ENCODE data around the gene TMEM63C. TPM values are rescaled to one million over a fixed set of nuclear protein-coding genes. Genes with fewer than 3 reads are reported as not detected.

The TMEM63C gene
- 0.63 TPM for total RNA-seq
- long read RNA-seq, partial matches to known transcripts: 1 of 2 reads
- long read RNA-seq, other reads (novel, unspliced or antisense): 1 of 2 reads

- intact Hi-C loops (cut with micrococcal nuclease): no loop called here
- Histone ChIP-seq H3K4me3 (peak within 1 kb of the TSS; percentile 55), H3K4me1 (peaks cover 13% of the 10 kb centered on the region), H3K9me3 (replicated peaks) (no peaks in the 10 kb centered on the region), H3K36me3 (no peaks in the 10 kb centered on the region), H3K27me3 (ENCODE audit: low read depth) (peaks cover 74% of the 10 kb centered on the region), H3K27ac (replicated peaks) (no peak within 1 kb of the TSS)
- no peak for DNase-seq
- TF ChIP-seq, protein P1, sequence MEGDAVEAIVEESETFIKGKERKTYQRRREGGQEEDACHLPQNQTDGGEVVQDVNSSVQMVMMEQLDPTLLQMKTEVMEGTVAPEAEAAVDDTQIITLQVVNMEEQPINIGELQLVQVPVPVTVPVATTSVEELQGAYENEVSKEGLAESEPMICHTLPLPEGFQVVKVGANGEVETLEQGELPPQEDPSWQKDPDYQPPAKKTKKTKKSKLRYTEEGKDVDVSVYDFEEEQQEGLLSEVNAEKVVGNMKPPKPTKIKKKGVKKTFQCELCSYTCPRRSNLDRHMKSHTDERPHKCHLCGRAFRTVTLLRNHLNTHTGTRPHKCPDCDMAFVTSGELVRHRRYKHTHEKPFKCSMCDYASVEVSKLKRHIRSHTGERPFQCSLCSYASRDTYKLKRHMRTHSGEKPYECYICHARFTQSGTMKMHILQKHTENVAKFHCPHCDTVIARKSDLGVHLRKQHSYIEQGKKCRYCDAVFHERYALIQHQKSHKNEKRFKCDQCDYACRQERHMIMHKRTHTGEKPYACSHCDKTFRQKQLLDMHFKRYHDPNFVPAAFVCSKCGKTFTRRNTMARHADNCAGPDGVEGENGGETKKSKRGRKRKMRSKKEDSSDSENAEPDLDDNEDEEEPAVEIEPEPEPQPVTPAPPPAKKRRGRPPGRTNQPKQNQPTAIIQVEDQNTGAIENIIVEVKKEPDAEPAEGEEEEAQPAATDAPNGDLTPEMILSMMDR (IDR thresholded peaks at IDR 0.05; ENCODE audit: borderline replicate concordance): no peak
Observed at GRCh38 chr14:77181603-77182437, at the start of gene TMEM63C. Gene TMEM63C (plus strand): TSS chr14:77181798. CDS start chr14:77218814, 37,016 bp downstream.

GRCh38 chr14:77131871-77132486 lies 49.6 kb upstream of the TMEM63C start:
- Histone ChIP-seq H3K9me3 (replicated peaks) (no peaks in the 10 kb centered on the region), H3K27ac (replicated peaks) (no peak overlapping the region), H3K36me3 (no peaks in the 10 kb centered on the region), H3K4me3 (no peak overlapping the region), H3K4me1 (peaks cover 4% of the 10 kb centered on the region), H3K27me3 (ENCODE audit: low read depth) (peaks cover 57% of the 10 kb centered on the region)
- intact Hi-C loops (cut with micrococcal nuclease): no loop called here
- TF ChIP-seq, protein P1 (IDR thresholded peaks at IDR 0.05; ENCODE audit: borderline replicate concordance): no peak
- DNase-seq: no peak

- peaks cover 75% of the 10 kb centered on the region for H3K27me3 ChIP-seq (ENCODE audit: low read depth)
- peaks cover 4% of the 10 kb centered on the region for H3K4me1 ChIP-seq
- no peaks in the 10 kb centered on the region for H3K36me3 ChIP-seq
- peak; percentile 40 for DNase-seq
- TF ChIP-seq, protein P1 (IDR thresholded peaks at IDR 0.05; ENCODE audit: borderline replicate concordance): no peak
- no peaks in the 10 kb centered on the region for H3K9me3 ChIP-seq (replicated peaks)
- intact Hi-C loops (cut with micrococcal nuclease): no loop called here
- H3K4me3 ChIP-seq: no peak overlapping the region
- H3K27ac ChIP-seq (replicated peaks): no peak overlapping the region
Observed at GRCh38 chr14:77133720-77134338, 47.8 kb upstream of the TMEM63C start.

DNA sequence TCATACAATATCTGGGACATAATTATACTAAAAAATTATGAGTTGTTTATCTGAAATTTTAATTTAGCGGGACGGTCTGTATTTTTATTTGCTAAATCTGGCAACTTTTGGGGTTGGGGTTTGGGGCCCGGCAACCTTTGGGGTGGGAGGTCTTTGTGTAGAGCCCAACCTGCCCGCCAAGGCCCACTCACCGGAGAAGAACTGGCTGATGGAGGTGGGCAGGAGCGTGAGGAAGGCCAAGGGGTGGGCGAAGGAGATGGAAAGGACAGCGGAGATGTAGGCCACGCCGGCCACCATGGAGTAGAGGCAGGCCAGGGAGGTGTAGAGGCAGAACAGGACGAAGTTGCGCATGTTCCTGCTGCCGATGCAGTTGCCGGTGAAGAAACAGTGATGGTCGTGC lies 42.6 kb upstream of the TMEM63C start:
- DNase-seq: no peak
- TF ChIP-seq, protein P1 (IDR thresholded peaks at IDR 0.05; ENCODE audit: borderline replicate concordance): no peak
- Histone ChIP-seq H3K4me1 (peaks cover 29% of the 10 kb centered on the region), H3K27ac (replicated peaks) (no peak overlapping the region), H3K36me3 (no peaks in the 10 kb centered on the region), H3K4me3 (no peak overlapping the region), H3K9me3 (replicated peaks) (no peaks in the 10 kb centered on the region), H3K27me3 (ENCODE audit: low read depth) (peaks cover 100% of the 10 kb centered on the region)
- intact Hi-C loops (cut with micrococcal nuclease): no loop called here

DNA sequence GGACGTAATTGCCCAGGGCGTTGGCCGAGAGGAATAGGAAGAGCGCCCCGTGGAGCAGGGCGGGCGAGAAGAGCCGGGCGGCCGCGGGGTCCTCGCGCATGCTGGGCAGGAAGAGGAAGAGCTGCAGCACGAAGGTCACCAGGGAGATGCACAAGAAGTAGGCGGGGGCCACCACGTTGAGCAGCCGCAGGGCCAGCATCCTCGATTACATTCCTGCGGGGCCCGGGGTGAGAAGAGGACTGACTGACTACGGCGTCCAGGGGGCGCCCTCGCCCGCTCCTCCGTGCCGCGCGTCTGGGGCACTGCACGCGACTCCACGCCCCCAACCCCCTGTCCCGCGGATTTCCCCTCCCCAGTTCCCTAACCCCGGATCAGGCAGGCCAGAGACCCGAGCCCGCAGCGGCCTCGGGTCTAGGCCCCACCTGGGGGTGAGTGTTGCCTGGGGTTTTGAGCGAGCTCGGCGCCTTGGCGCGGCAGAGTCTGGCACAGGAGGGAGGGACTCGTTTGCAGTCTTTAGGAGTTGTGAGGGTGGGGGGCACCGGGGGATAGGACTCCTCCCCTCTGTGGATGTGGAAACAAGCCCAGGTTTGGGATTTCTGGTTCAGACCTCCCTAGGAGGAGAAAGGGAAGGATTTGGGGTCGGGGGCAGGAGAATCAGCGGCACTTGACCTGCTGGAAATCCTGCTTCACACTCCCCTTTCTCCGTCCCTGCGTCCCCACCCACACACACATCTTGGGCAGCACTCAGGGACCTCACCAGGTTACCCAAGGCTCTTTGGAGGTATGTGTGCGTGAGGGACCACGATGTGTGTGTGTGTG lies 41.8 kb upstream of the TMEM63C start:
- H3K27ac ChIP-seq (replicated peaks): no peak overlapping the region
- no peak for DNase-seq
- peaks cover 100% of the 10 kb centered on the region for H3K27me3 ChIP-seq (ENCODE audit: low read depth)
- no peaks in the 10 kb centered on the region for H3K36me3 ChIP-seq
- TF ChIP-seq, protein P1 (IDR thresholded peaks at IDR 0.05; ENCODE audit: borderline replicate concordance): peak; percentile 48
- intact Hi-C loops (cut with micrococcal nuclease): no loop called here
- H3K9me3 ChIP-seq (replicated peaks): no peaks in the 10 kb centered on the region
- no peak overlapping the region for H3K4me3 ChIP-seq
- peaks cover 29% of the 10 kb centered on the region for H3K4me1 ChIP-seq
